T-helper 2 cell (primary cell): ENCODE data around the gene UTP4.

Experiments used
- DNase-seq, 5 experiments: peaks; one replicate each; pipeline versions ENCODE4 v3.0.0 to v3.0.0-alpha.2; 2012 to 2022

Gene UTP4

GRCh38 chr16:69179328-69180010 is 47.0 kb downstream of the UTP4 start:
- DNase-seq = no peak

GRCh38 chr16:69180011-69180338 is 47.5 kb downstream of the UTP4 start:
- DNase-seq = no peak

- DNase-seq = no peak
These were observed 50.4 kb downstream of the UTP4 start for GRCh38 chr16:69182730-69183416.

GRCh38 chr16:69186642-69187445 is 54.4 kb downstream of the UTP4 start, which contains the start of gene SNTB2:
Gene SNTB2 (plus strand): TSS chr16:69187164. CDS start chr16:69187167, 3 bp downstream.
- peak; percentile 67 to 97 (median 75) for DNase-seq

- peak; percentile 16 to 72 (median 22) for DNase-seq
These were observed 55.2 kb downstream of the UTP4 start for GRCh38 chr16:69187446-69188235.

- peak in 1 of 5 experiments; percentile 80 for DNase-seq
These were observed 55.7 kb downstream of the UTP4 start for GRCh38 chr16:69188236-69188549.

GRCh38 chr16:69188716-69189115 is 56.3 kb downstream of the UTP4 start:
- no peak for DNase-seq

- DNase-seq = no peak
These were observed 57.7 kb downstream of the UTP4 start for GRCh38 chr16:69190046-69190588.

- DNase-seq = peak in 1 of 5 experiments; percentile 53
These were observed 58.1 kb downstream of the UTP4 start for GRCh38 chr16:69190598-69190997.

GRCh38 chr16:69191136-69191535 is 58.7 kb downstream of the UTP4 start:
- DNase-seq = no peak

- no peak for DNase-seq
These were observed 61.4 kb downstream of the UTP4 start for GRCh38 chr16:69193855-69194254.

GRCh38 chr16:69194488-69194887 is 62.0 kb downstream of the UTP4 start:
- DNase-seq = no peak

GRCh38 chr16:69195369-69196029 is 63.0 kb downstream of the UTP4 start:
- DNase-seq = no peak

- no peak for DNase-seq
These were observed 65.1 kb downstream of the UTP4 start for GRCh38 chr16:69197573-69197972.

GRCh38 chr16:69199382-69199781 is 66.9 kb downstream of the UTP4 start:
- DNase-seq = no peak

- DNase-seq = no peak
These were observed 68.8 kb downstream of the UTP4 start for GRCh38 chr16:69201291-69201690.

- no peak for DNase-seq
These were observed 69.3 kb downstream of the UTP4 start for GRCh38 chr16:69201787-69202186.

- DNase-seq = no peak
These were observed 71.7 kb downstream of the UTP4 start for GRCh38 chr16:69204172-69204571.

GRCh38 chr16:69209735-69210134 is 77.3 kb downstream of the UTP4 start:
- DNase-seq = no peak

- DNase-seq = peak in 1 of 5 experiments; percentile 25
These were observed 85.0 kb downstream of the UTP4 start for GRCh38 chr16:69217433-69217832.
